Caco-2 (cell line): ENCODE measurements around the gene KIAA0930. TPM values are rescaled to one million over a fixed set of nuclear protein-coding genes. Genes with fewer than 3 reads are reported as not detected.
A peak's percentile ranks its signal among the peaks of the same experiment; 100 is the strongest.

ENCODE experiments used
- Bru-seq: library from RNA; stranded (reverse); fragments of 400-500 nt; gene quantifications from one replicate; lab custom pipeline; 2021; lab: Mats Ljungman, UMichigan
- BruChase-seq, 2 experiments: library from RNA; stranded (reverse); fragments of 400-500 nt; gene quantifications; one replicate each; lab custom pipeline; 2021; lab: Mats Ljungman, UMichigan
- BruUV-seq: library from RNA; stranded (reverse); fragments of 400-500 nt; replicated peaks from 2 replicates; lab custom pipeline; 2021; lab: Mats Ljungman, UMichigan
- CTCF ChIA-PET: fragments of 300-600 bp; sonication (Branson Sonifier 250); formaldehyde crosslinking; loops from one replicate; lab custom pipeline; 2022; ENCODE audit warnings: antibody characterized with exemption; lab: Charles Lee
- POLR2A ChIA-PET: fragments of 300-600 bp; sonication (Branson Sonifier 250); formaldehyde crosslinking; loops from one replicate; lab custom pipeline; 2022; ENCODE audit warnings: antibody characterized with exemption; lab: Charles Lee
- DNase-seq, 2 experiments: peaks; one replicate each; pipeline versions ENCODE4 v3.0.0 to v3.0.0-alpha.2; 2020 to 2022
- H3K27me3 ChIP-seq: replicated peaks from 2 replicates; pipeline ENCODE4 v1.6.0; 2011; ENCODE audit warnings: low read length; ENCODE audit not compliant: control insufficient read depth, insufficient read depth
- H3K36me3 ChIP-seq: 2 replicates; pipeline ENCODE4 v1.5.1; 2011; ENCODE audit warnings: low read length; ENCODE audit not compliant: control insufficient read depth, insufficient read depth
- H3K4me1 ChIP-seq: fragments of 250-450 bp; sonication (Bioruptor Pico); 2 replicates; pipeline ENCODE4 v1.5.1; 2020; ENCODE audit warnings: mild to moderate bottlenecking
- H3K4me3 ChIP-seq: 2 replicates; pipeline ENCODE4 v1.5.1; 2011; ENCODE audit warnings: low read depth, mild to moderate bottlenecking, control low read depth, low read length
- H3K9me3 ChIP-seq: fragments of 250-450 bp; sonication (Bioruptor Pico); 2 replicates; pipeline ENCODE4 v1.5.1; 2020; ENCODE audit warnings: mild to moderate bottlenecking, moderate library complexity
- H3K27ac Mint-ChIP-seq: one replicate; pipeline ENCODE4 v1.8.0; 2022; ENCODE audit warnings: mixed read lengths; ENCODE audit not compliant: unreplicated experiment
- H3K27me3 Mint-ChIP-seq: one replicate; pipeline ENCODE4 v1.8.0; 2022; ENCODE audit warnings: mixed read lengths; ENCODE audit not compliant: insufficient read depth, unreplicated experiment
- H3K36me3 Mint-ChIP-seq: one replicate; pipeline ENCODE4 v1.8.0; 2022; ENCODE audit warnings: mild to moderate bottlenecking, mixed read lengths; ENCODE audit not compliant: insufficient read depth, unreplicated experiment
- H3K4me1 Mint-ChIP-seq: one replicate; pipeline ENCODE4 v1.8.0; 2022; ENCODE audit warnings: low read depth, mixed read lengths; ENCODE audit not compliant: unreplicated experiment
- H3K4me3 Mint-ChIP-seq: one replicate; pipeline ENCODE4 v1.8.0; 2022; ENCODE audit warnings: mild to moderate bottlenecking, moderate library complexity, mixed read lengths; ENCODE audit not compliant: unreplicated experiment
- H3K9me3 Mint-ChIP-seq: one replicate; pipeline ENCODE4 v1.8.0; 2022; ENCODE audit warnings: mixed read lengths; ENCODE audit not compliant: unreplicated experiment
- CTCF ChIP-seq, 2 experiments: fragments of 200-600 bp in 1 of 2; IDR thresholded peaks; 1 replicate in 1 of 2; 2 replicates in 1 of 2; pipeline versions ENCODE4 v1.5.1 to v1.8.0; 2011 to 2022; ENCODE audit warnings: antibody characterized with exemption in 1 of 2, control low read depth in 1 of 2, inconsistent platforms in 1 of 2, low read depth in 1 of 2, low read length in 1 of 2, mild to moderate bottlenecking in 1 of 2, moderate library complexity in 1 of 2; ENCODE audit not compliant: insufficient read depth in 1 of 2, severe bottlenecking in 1 of 2, unreplicated experiment in 1 of 2
- intact Hi-C: fragments of 100-400 bp; cut with micrococcal nuclease; formaldehyde crosslinking; loops from one replicate; pipeline ENCODE4 v1.10.0; 2022; ENCODE audit not compliant: unreplicated experiment
- long read RNA-seq: library from polyadenylated mRNA; stranded (forward); transcript quantifications from one replicate; pipeline ENCODE4 v2.0.0, GENCODE V29; 2022
- total RNA-seq: library from RNA; stranded (reverse); gene quantifications from 2 replicates; pipeline ENCODE4 v1.2.3, GENCODE V29; 2022

KIAA0930 gene
- total RNA-seq = 34.7 and 38.8 TPM in 2 replicates
- Bru-seq, nascent RNA = percentile 48 among the genes with signal in this experiment
- BruChase-seq, experiment 1, labeled RNA remaining after a 2-hour chase = percentile 52 among the genes with signal in this experiment
- BruChase-seq, experiment 2, labeled RNA remaining after a 6-hour chase = percentile 65 among the genes with signal in this experiment
- long read RNA-seq, full-length matches to known transcripts = 61 of 78 reads
- long read RNA-seq, partial matches to known transcripts = 6 of 78 reads
- long read RNA-seq, other reads (novel, unspliced or antisense) = 11 of 78 reads

- peaks cover 4% of the 10 kb centered on the region for H3K4me1 Mint-ChIP-seq
- no peaks in the 10 kb centered on the region for H3K27me3 Mint-ChIP-seq
- H3K4me3 Mint-ChIP-seq = peak within 1 kb of the TSS; percentile 76
- intact Hi-C loops = no loop called here
- BruUV-seq = no TSS peak
- H3K36me3 Mint-ChIP-seq = peaks cover 7% of the 10 kb centered on the region
- Histone ChIP-seq H3K36me3 (no peaks in the 10 kb centered on the region), H3K9me3 (no peaks in the 10 kb centered on the region), H3K27me3 (no peaks in the 10 kb centered on the region), H3K4me1 (peaks cover 24% of the 10 kb centered on the region), H3K4me3 (peak within 1 kb of the TSS; percentile 51)
- no peak within 1 kb of the TSS for H3K27ac Mint-ChIP-seq
- no peaks in the 10 kb centered on the region for H3K9me3 Mint-ChIP-seq
- CTCF ChIA-PET = no interaction called here
- peak; percentile 74 to 80 for DNase-seq
- POLR2A ChIA-PET = no interaction called here
- TF ChIP-seq CTCF (IDR thresholded peaks at IDR 0.05; ENCODE audit: insufficient read depth in 1 of 2, low read depth in 1 of 2, low read length in 1 of 2, severe bottlenecking in 1 of 2, unreplicated experiment in 1 of 2) = no peak
Measured at GRCh38 chr22:45240810-45241631, at the start of gene KIAA0930. KIAA0930 (minus strand) TSS chr22:45240894; CDS start chr22:45240703, 191 bp downstream.

GRCh38 chr22:45286854-45287551 lies 46.3 kb upstream of the KIAA0930 start:
- H3K9me3 ChIP-seq = no peaks in the 10 kb centered on the region
- Mint-ChIP-seq H3K27ac (peak overlapping the region; percentile 77), H3K36me3 (no peaks in the 10 kb centered on the region), H3K4me1 (peaks cover 21% of the 10 kb centered on the region), H3K9me3 (no peaks in the 10 kb centered on the region), H3K27me3 (no peaks in the 10 kb centered on the region), H3K4me3 (peak overlapping the region; percentile 13)
- intact Hi-C loops = no loop called here
- H3K36me3 ChIP-seq = no peaks in the 10 kb centered on the region
- DNase-seq = peak; percentile 47 to 67
- no peak for TF ChIP-seq CTCF (IDR thresholded peaks at IDR 0.05; ENCODE audit: insufficient read depth in 1 of 2, low read depth in 1 of 2, low read length in 1 of 2, severe bottlenecking in 1 of 2, unreplicated experiment in 1 of 2)
- H3K27me3 ChIP-seq = no peaks in the 10 kb centered on the region
- no peak overlapping the region for H3K4me3 ChIP-seq
- BruUV-seq = no TSS peak
- peaks cover 53% of the 10 kb centered on the region for H3K4me1 ChIP-seq
- ChIA-PET POLR2A (no interaction called here), CTCF (interaction anchor here (1.2 kb wide), 1 partner anchor 42 kb away, joined by 3 read pairs; no protein-coding TSS in a partner anchor)
